K562 (cell line): ENCODE measurements around the gene MYLIP. TPM values are rescaled to one million over a fixed set of nuclear protein-coding genes. Genes with fewer than 3 reads are reported as not detected.

Experiments used
- EHMT2 ChIP-seq: fragments of 450-650 bp; IDR thresholded peaks from 2 replicates; pipeline ENCODE4 v1.6.1; 2018; ENCODE audit warnings: antibody characterized with exemption
- FOXK1 ChIP-seq: sonication (generic); formaldehyde crosslinking; IDR thresholded peaks from 2 replicates; pipeline ENCODE4 v1.8.0; 2022; ENCODE audit warnings: missing genetic modification reagents, mild to moderate bottlenecking, borderline replicate concordance
- GABPB2 ChIP-seq: fragments of 250-450 bp; sonication (Bioruptor Pico); conservative IDR thresholded peaks from 2 replicates; pipeline ENCODE4 v1.5.1; 2021; ENCODE audit warnings: mild to moderate bottlenecking
- HLTF ChIP-seq: fragments of 450-650 bp; IDR thresholded peaks from 2 replicates; pipeline ENCODE4 v1.6.1; 2016
- MAFG ChIP-seq: fragments of 450-650 bp; conservative IDR thresholded peaks from 2 replicates; pipeline ENCODE4 v1.6.1; 2016; ENCODE audit warnings: missing genetic modification characterization, missing compliant biosample characterization
- NKRF ChIP-seq: fragments of 450-650 bp; IDR thresholded peaks from 2 replicates; pipeline ENCODE4 v1.6.1; 2016; ENCODE audit warnings: borderline replicate concordance
- SAP30 ChIP-seq: fragments of 200-600 bp; sonication (generic); IDR thresholded peaks from 2 replicates; pipeline ENCODE4 v1.6.1; 2012; ENCODE audit warnings: borderline replicate concordance, low read depth, mild to moderate bottlenecking, moderate library complexity, low read length, control low read depth, inconsistent platforms; ENCODE audit not compliant: insufficient read depth, poor library complexity, severe bottlenecking
- SMC3 ChIP-seq: conservative IDR thresholded peaks from 2 replicates; pipeline ENCODE4 v1.6.1; 2011; ENCODE audit warnings: low read depth, low read length, improper control_type of control experiment; ENCODE audit not compliant: insufficient read depth
- TEAD4 ChIP-seq, 2 experiments: sonication (generic) in 1 of 2; formaldehyde crosslinking in 1 of 2; IDR thresholded peaks; 2 replicates each; pipeline versions ENCODE4 v1.6.1 to v1.8.0; 2012 to 2022; ENCODE audit warnings: borderline replicate concordance in 1 of 2, inconsistent platforms in 1 of 2, low read length in 1 of 2, mild to moderate bottlenecking in 1 of 2, missing genetic modification reagents in 1 of 2
- ZC3H8 ChIP-seq: fragments of 450-650 bp; IDR thresholded peaks from 2 replicates; pipeline ENCODE4 v1.6.1; 2017
- ZNF561 ChIP-seq: fragments of 450-650 bp; formaldehyde crosslinking; conservative IDR thresholded peaks from 2 replicates; pipeline ENCODE4 v1.4.0; 2020; ENCODE audit warnings: mild to moderate bottlenecking, moderate library complexity
- ZNF778 ChIP-seq: fragments of 450-650 bp; formaldehyde crosslinking; IDR thresholded peaks from 2 replicates; pipeline ENCODE4 v1.4.0; 2020; ENCODE audit warnings: mild to moderate bottlenecking, moderate library complexity
- polyA plus RNA-seq, 8 experiments: library from polyadenylated mRNA; depleted of rRNA in 4 of 8; stranded (reverse) in 5 of 8; unstranded in 3 of 8; fragments of >200 nt; fragmentation: Nextera tagmentation in 2 of 8; fragmentation: Illumina TruSeq in 1 of 8; extraction: Ambion mirVana in 2 of 8; extraction: Trizol in 1 of 8; gene quantifications; 2 replicates each; pipeline versions ENCODE4 v1.2.1 to v1.2.3, GENCODE V29; 2011 to 2014; ENCODE audit warnings: inconsistent platforms in 1 of 8, missing spikeins in 1 of 8
- total RNA-seq, 7 experiments: library from RNA; depleted of rRNA in 6 of 7; stranded (reverse); fragments of >200 nt in 6 of 7; fragmentation: Illumina TruSeq in 2 of 7; extraction: Trizol in 2 of 7; gene quantifications; 2 replicates each; pipeline versions ENCODE4 v1.2.1 to v1.2.3, GENCODE V29; 2011 to 2021; ENCODE audit warnings: low replicate concordance in 1 of 7
- TF ChIP-seq, protein P1 (sequence below), 2 experiments: fragments of 450-650 bp in 1 of 2; sonication (generic) in 1 of 2; formaldehyde crosslinking in 1 of 2; IDR thresholded peaks; 2 replicates each; pipeline versions ENCODE4 v1.7.1 to v1.9.0; 2016 to 2022; ENCODE audit warnings: inconsistent platforms in 1 of 2, mild to moderate bottlenecking in 1 of 2, missing genetic modification reagents in 1 of 2

Gene MYLIP
- total and polyA plus RNA-seq, 9 of the 15 experiments (the other 6 are each of a cell fraction or from before 2014, with no cell fraction given): 10.8 to 43.5 (median 31.5) TPM

- TF ChIP-seq, protein P1, sequence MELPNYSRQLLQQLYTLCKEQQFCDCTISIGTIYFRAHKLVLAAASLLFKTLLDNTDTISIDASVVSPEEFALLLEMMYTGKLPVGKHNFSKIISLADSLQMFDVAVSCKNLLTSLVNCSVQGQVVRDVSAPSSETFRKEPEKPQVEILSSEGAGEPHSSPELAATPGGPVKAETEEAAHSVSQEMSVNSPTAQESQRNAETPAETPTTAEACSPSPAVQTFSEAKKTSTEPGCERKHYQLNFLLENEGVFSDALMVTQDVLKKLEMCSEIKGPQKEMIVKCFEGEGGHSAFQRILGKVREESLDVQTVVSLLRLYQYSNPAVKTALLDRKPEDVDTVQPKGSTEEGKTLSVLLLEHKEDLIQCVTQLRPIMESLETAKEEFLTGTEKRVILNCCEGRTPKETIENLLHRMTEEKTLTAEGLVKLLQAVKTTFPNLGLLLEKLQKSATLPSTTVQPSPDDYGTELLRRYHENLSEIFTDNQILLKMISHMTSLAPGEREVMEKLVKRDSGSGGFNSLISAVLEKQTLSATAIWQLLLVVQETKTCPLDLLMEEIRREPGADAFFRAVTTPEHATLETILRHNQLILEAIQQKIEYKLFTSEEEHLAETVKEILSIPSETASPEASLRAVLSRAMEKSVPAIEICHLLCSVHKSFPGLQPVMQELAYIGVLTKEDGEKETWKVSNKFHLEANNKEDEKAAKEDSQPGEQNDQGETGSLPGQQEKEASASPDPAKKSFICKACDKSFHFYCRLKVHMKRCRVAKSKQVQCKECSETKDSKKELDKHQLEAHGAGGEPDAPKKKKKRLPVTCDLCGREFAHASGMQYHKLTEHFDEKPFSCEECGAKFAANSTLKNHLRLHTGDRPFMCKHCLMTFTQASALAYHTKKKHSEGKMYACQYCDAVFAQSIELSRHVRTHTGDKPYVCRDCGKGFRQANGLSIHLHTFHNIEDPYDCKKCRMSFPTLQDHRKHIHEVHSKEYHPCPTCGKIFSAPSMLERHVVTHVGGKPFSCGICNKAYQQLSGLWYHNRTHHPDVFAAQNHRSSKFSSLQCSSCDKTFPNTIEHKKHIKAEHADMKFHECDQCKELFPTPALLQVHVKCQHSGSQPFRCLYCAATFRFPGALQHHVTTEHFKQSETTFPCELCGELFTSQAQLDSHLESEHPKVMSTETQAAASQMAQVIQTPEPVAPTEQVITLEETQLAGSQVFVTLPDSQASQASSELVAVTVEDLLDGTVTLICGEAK (IDR thresholded peaks at IDR 0.05): no peak
- TF ChIP-seq, protein P1 (CRISPR knock-in tag; IDR thresholded peaks at IDR 0.05): no peak
- TF ChIP-seq NKRF (no peak), ZC3H8 (no peak), ZNF561 (no peak), SAP30 (no peak), TEAD4 (IDR thresholded peaks at IDR 0.05; ENCODE audit: low read length) (peak; percentile 50; the same call in 1 of the 2 replicates), TEAD4 (CRISPR knock-in tag; IDR thresholded peaks at IDR 0.05; ENCODE audit: borderline replicate concordance) (no peak), ZNF778 (CRISPR knock-in tag) (no peak), EHMT2 (peak; percentile 60; the same call in 1 of the 2 replicates), MAFG (tag) (no peak), FOXK1 (CRISPR knock-in tag) (no peak), GABPB2 (CRISPR knock-in tag) (no peak), HLTF (no peak), SMC3 (no peak)
Measured at GRCh38 chr6:16097382-16098171, 31.3 kb upstream of the MYLIP start (continued).
